GM12878 (cell line): ENCODE measurements around the gene VPS26A.

Experiments
- EZH2 ChIP-seq: IDR thresholded peaks from 2 replicates; pipeline ENCODE4 v1.6.1; 2012; ENCODE audit warnings: low read depth, mild to moderate bottlenecking, control low read depth, inconsistent platforms, low read length, borderline replicate concordance; ENCODE audit not compliant: control insufficient read depth
- IKZF1 ChIP-seq: fragments of 450-650 bp; conservative IDR thresholded peaks from 2 replicates; pipeline ENCODE4 v1.6.1; 2017; ENCODE audit warnings: antibody characterized with exemption, mild to moderate bottlenecking
- NFYB ChIP-seq: IDR thresholded peaks from 2 replicates; pipeline ENCODE4 v1.6.1; 2011; ENCODE audit warnings: low read depth, mild to moderate bottlenecking, low read length, improper control_type of control experiment, moderate library complexity; ENCODE audit not compliant: insufficient read depth
- SREBF1 ChIP-seq: IDR thresholded peaks from 2 replicates; pipeline ENCODE4 v1.6.1; 2012; ENCODE audit warnings: mild to moderate bottlenecking, low read length

DNA sequence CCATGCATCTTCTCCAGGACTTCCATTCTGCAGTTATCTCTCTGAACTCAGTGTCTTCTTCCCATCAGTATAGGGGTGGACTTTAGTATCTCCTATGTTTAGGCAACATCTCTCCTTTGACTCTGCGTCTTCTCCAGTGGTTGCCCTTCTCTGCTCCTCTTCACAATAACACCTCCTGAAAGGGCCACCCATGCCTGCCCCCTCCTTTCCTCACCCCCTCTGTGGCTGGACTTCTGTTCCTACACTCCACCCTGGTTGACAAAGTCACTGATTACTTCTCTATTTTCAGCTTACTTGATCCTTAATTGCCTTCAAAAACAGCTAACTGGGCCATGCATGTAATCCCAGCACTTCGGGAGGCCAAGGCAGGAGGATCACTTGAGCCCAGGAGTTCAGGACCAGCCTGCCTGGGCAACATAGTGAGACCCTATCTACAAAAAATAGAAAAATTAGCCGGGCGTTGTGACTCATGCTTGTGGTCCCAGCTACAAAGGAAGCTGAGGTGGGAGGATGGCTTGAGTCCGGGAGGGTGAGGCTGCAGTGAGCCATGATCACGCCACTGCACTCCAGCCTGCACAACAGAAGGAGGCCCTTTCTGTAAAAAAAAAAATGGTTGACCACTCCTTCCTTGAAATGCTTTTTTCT lies 22.4 kb upstream of the VPS26A start:
- TF ChIP-seq SREBF1 (no peak), EZH2 (no peak), IKZF1 (no peak), NFYB (no peak)
